T-helper 1 cell treated with Interleukin-12 subunit alpha and Interleukin-12 subunit beta and Interleukin-4 antibody, amounts not matched to agents 30 μg/mL and 1 μg/mL, for 36 hours (primary cell): ENCODE data around the gene GRAMD1B.
"Not testable (repeated sequence)": the region's sequence is repeated elsewhere in the genome, so short reads cannot be mapped to it uniquely, and the experiment has no call there.

ENCODE experiments used
- H3K27ac Mint-ChIP-seq: one replicate; pipeline ENCODE4 v1.8.0; 2021; ENCODE audit warnings: mild to moderate bottlenecking, mixed read lengths
- H3K27me3 Mint-ChIP-seq: one replicate; pipeline ENCODE4 v1.8.0; 2021; ENCODE audit warnings: low read depth, mixed read lengths
- H3K36me3 Mint-ChIP-seq: one replicate; pipeline ENCODE4 v1.8.0; 2021; ENCODE audit warnings: low read depth, mixed read lengths
- H3K4me1 Mint-ChIP-seq: one replicate; pipeline ENCODE4 v1.8.0; 2021; ENCODE audit warnings: low read depth, mixed read lengths
- H3K4me3 Mint-ChIP-seq: one replicate; pipeline ENCODE4 v1.8.0; 2021; ENCODE audit warnings: mild to moderate bottlenecking, moderate library complexity, mixed read lengths
- H3K9me3 Mint-ChIP-seq: one replicate; pipeline ENCODE4 v1.8.0; 2021; ENCODE audit warnings: mixed read lengths

Gene GRAMD1B

GRCh38 chr11:123642435-123642834 is 212.4 kb downstream of the GRAMD1B start:
- H3K4me3 Mint-ChIP-seq = no peak overlapping the region
- H3K4me1 Mint-ChIP-seq = no peaks in the 10 kb centered on the region
- H3K36me3 Mint-ChIP-seq = no peaks in the 10 kb centered on the region
- peaks cover 10% of the 10 kb centered on the region for H3K27me3 Mint-ChIP-seq
- no peak overlapping the region for H3K27ac Mint-ChIP-seq
- H3K9me3 Mint-ChIP-seq = no peaks in the 10 kb centered on the region

GRCh38 chr11:123645286-123645975 is 215.4 kb downstream of the GRAMD1B start:
- Mint-ChIP-seq H3K36me3 (no peaks in the 10 kb centered on the region), H3K4me3 (no peak overlapping the region), H3K27ac (no peak overlapping the region), H3K27me3 (peaks cover 14% of the 10 kb centered on the region), H3K4me1 (no peaks in the 10 kb centered on the region), H3K9me3 (no peaks in the 10 kb centered on the region)

DNA sequence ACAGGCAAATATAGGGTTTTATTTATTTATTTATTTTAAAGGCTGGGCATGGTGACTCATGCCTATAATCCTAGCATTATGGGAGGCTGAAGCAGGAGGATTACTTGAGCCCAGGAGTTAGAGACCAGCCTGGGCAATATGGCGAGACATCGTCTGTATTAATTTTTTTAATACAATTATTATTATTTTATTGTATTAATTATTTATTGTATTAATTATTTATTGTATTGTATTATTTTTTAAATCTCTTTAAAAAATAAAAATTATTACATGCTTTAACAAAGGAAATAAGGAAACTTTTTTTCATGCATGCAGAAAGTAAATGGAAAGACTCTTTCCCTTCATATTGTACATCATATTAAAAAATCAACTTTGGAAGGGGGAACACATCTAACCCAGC is 220.8 kb downstream of the GRAMD1B start:
- Mint-ChIP-seq H3K27me3 (peaks cover 48% of the 10 kb centered on the region), H3K9me3 (no peaks in the 10 kb centered on the region), H3K36me3 (no peaks in the 10 kb centered on the region), H3K4me1 (peaks cover 3% of the 10 kb centered on the region), H3K27ac (no peak overlapping the region), H3K4me3 (no peak overlapping the region)

- no peaks in the 10 kb centered on the region for H3K9me3 Mint-ChIP-seq
- H3K4me3 Mint-ChIP-seq = no peak overlapping the region
- peaks cover 3% of the 10 kb centered on the region for H3K4me1 Mint-ChIP-seq
- peaks cover 47% of the 10 kb centered on the region for H3K27me3 Mint-ChIP-seq
- no peaks in the 10 kb centered on the region for H3K36me3 Mint-ChIP-seq
- H3K27ac Mint-ChIP-seq = no peak overlapping the region
These were observed 222.5 kb downstream of the GRAMD1B start for GRCh38 chr11:123652599-123652998.

GRCh38 chr11:123653483-123653826 is 223.4 kb downstream of the GRAMD1B start:
- H3K27ac Mint-ChIP-seq = no peak overlapping the region
- H3K36me3 Mint-ChIP-seq = no peaks in the 10 kb centered on the region
- H3K9me3 Mint-ChIP-seq = peaks cover 6% of the 10 kb centered on the region
- H3K4me3 Mint-ChIP-seq = peak overlapping the region; percentile 29
- peaks cover 4% of the 10 kb centered on the region for H3K4me1 Mint-ChIP-seq
- peaks cover 54% of the 10 kb centered on the region for H3K27me3 Mint-ChIP-seq

DNA sequence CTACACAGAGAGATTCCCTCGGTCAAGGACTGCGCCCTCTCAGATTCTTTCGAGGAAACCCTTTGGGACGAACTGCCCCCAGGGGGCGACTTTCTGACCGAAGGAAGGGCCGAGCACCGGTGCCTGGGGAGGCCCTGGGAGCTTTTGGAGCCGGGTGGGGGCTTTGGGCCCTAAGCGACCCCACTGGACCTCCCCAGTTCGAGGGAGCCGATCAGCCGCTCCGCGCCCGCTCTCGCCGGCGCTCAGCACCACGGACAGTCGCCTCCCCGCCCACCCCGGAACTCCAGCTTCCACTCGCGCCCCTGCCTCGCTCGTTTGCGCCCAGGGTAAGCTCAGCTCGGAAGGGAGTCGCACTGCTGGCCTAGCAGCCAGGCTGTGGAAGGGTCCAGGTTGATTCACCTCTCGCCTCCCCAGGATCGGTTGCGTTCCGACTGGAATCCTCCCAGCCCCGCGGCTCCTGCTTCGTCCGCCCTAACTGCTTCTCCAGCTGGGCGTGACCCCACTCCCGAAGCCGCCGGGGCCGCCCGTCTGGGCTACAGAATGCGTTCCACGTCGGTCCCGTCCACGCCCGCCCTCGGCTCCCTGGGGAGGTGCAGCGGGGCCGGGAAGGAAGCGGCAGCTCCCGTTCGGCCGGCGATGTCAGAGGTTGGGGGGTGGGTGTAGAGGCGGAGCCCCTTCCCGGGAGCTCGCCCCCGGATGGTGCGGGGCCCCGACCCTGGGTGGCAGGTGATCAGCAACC is 223.9 kb downstream of the GRAMD1B start:
- Mint-ChIP-seq H3K27ac (no peak overlapping the region), H3K4me1 (peaks cover 7% of the 10 kb centered on the region), H3K4me3 (peak overlapping the region; percentile 32), H3K27me3 (peaks cover 54% of the 10 kb centered on the region), H3K36me3 (no peaks in the 10 kb centered on the region), H3K9me3 (peaks cover 11% of the 10 kb centered on the region)

DNA sequence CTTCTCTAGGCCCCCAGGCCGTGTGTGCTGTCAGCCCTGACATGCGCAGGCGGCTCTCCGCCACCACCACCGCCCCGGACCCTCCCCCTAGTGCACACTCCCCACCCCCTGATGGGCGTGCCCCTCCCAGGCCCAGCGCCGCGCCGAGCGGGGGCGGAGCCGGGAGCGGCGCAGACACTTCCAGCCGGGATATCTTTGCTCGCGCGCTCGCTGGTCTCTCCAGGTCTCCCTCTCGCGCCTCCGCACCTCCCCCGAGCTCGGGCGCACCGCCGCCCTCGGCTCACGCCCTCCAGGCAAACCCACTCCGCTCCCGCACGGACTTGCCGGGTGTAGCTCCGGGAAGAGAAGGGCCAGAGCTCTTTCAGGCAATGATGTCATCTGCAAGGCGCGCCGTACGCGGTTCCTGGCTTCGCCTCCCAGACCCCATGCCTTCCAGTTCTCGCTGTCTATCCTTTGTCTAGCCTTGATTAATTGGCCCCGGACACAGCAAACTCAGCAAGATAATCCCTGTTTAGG is 224.6 kb downstream of the GRAMD1B start, which contains the start of gene SCN3B:
Gene SCN3B, minus strand, starts transcription at position 59 of the 516 bp plus-strand sequence. CDS start 823 bp downstream, outside the sequence.
- Mint-ChIP-seq H3K36me3 (peaks cover 1% of the 10 kb centered on the region), H3K4me1 (peaks cover 11% of the 10 kb centered on the region), H3K9me3 (peaks cover 15% of the 10 kb centered on the region), H3K4me3 (peak within 1 kb of the TSS; percentile 62), H3K27ac (no peak within 1 kb of the TSS), H3K27me3 (peaks cover 54% of the 10 kb centered on the region)

DNA sequence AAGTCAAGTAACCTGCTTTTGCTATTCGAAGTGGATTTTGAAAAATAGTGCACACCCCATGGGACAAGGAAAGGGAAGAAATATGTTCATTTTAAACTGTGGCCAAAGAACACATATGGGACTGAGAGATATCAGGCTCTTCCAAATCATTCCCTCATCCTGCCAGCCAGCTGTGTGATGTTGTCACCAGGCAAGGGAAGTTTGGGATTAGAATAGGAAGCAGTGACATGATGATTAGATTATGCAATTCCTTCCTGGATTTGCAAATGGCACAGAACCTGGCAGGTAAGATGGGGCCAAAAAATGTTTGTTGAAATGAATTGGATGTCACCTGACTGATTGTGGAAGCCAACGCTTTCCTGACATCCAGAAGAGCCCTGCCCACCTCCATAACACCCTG is 229.2 kb downstream of the GRAMD1B start:
- Mint-ChIP-seq H3K36me3 (peaks cover 1% of the 10 kb centered on the region), H3K9me3 (peaks cover 28% of the 10 kb centered on the region), H3K4me3 (no peak overlapping the region), H3K27ac (no peak overlapping the region), H3K27me3 (peaks cover 30% of the 10 kb centered on the region), H3K4me1 (peaks cover 14% of the 10 kb centered on the region)

- not testable (repeated sequence) for H3K4me3 Mint-ChIP-seq, H3K27ac Mint-ChIP-seq, H3K36me3 Mint-ChIP-seq
- Mint-ChIP-seq H3K9me3 (peaks cover 28% of the 10 kb centered on the region), H3K27me3 (peaks cover 26% of the 10 kb centered on the region), H3K4me1 (peaks cover 14% of the 10 kb centered on the region)
These were observed 229.9 kb downstream of the GRAMD1B start for GRCh38 chr11:123659965-123660364.

DNA sequence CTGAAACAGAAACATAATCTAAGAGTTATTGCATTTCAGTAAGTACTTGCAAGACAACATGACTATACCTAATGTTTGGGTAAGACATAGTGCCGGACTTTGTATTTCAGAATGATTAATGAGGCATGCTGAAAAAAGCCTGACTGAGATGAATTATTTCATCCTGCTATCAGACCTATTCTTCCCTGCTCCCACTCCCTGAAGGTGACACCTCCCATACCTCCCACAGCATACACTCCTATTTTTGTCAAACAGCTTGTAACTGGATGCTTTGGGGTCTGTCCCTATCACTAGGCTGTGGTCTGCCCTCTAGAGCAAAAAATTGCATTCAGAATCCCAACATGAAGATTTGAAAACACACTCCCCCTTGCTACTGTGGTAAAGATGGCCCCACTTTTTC is 235.2 kb downstream of the GRAMD1B start:
- peaks cover 15% of the 10 kb centered on the region for H3K27me3 Mint-ChIP-seq
- H3K4me3 Mint-ChIP-seq = no peak overlapping the region
- H3K27ac Mint-ChIP-seq = no peak overlapping the region
- no peaks in the 10 kb centered on the region for H3K4me1 Mint-ChIP-seq
- H3K36me3 Mint-ChIP-seq = no peaks in the 10 kb centered on the region
- H3K9me3 Mint-ChIP-seq = peaks cover 8% of the 10 kb centered on the region

GRCh38 chr11:123670081-123670480 is 240.0 kb downstream of the GRAMD1B start:
- Mint-ChIP-seq H3K36me3 (no peaks in the 10 kb centered on the region), H3K27me3 (peaks cover 11% of the 10 kb centered on the region), H3K27ac (no peak overlapping the region), H3K9me3 (no peaks in the 10 kb centered on the region), H3K4me3 (no peak overlapping the region), H3K4me1 (no peaks in the 10 kb centered on the region)

DNA sequence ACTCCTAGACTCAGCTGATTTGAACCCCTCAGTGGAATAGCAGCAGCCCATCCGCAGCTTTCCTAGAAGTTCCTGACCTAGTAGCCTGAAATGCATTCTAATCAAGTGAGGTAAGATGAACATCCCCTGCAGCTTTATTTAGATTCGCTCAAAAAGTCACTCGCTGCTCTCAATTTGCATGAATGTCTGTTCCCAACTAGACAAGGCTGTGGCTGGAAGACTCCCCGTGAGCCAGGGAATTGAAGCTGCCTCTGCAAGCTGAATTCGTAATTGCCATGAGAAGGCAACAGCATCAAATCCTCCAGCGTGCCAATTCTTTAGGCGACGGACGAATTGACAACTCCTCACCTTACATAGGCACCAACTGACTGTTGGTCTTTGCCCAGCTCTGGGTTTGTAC is 241.5 kb downstream of the GRAMD1B start:
- no peaks in the 10 kb centered on the region for H3K9me3 Mint-ChIP-seq
- H3K36me3 Mint-ChIP-seq = no peaks in the 10 kb centered on the region
- H3K27me3 Mint-ChIP-seq = peaks cover 10% of the 10 kb centered on the region
- H3K27ac Mint-ChIP-seq = no peak overlapping the region
- H3K4me1 Mint-ChIP-seq = no peaks in the 10 kb centered on the region
- no peak overlapping the region for H3K4me3 Mint-ChIP-seq

DNA sequence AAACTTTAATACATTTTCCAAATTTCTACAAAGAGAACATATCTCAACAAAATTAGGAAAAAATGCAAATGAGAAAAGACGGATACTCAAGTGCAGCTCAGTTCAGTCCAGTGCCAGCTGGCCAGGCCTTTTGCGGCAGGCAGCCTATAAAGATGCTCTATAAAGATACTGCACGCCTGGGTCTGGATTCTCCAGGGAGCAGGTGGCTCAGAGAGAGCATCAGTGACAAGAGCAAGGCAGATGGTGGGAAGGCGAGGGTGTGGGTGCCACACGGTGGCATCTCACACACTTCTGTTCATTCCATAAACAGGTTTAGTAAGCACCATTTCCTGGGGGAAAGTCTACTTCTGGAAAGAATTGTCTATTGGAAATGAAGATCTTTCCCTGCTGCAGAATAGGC is 242.5 kb downstream of the GRAMD1B start:
- Mint-ChIP-seq H3K9me3 (no peaks in the 10 kb centered on the region), H3K27me3 (peaks cover 9% of the 10 kb centered on the region), H3K27ac (no peak overlapping the region), H3K4me1 (no peaks in the 10 kb centered on the region), H3K4me3 (no peak overlapping the region), H3K36me3 (no peaks in the 10 kb centered on the region)

- Mint-ChIP-seq H3K4me3 (no peak overlapping the region), H3K36me3 (no peaks in the 10 kb centered on the region), H3K27ac (no peak overlapping the region), H3K27me3 (peaks cover 12% of the 10 kb centered on the region), H3K9me3 (no peaks in the 10 kb centered on the region), H3K4me1 (no peaks in the 10 kb centered on the region)
These were observed 244.2 kb downstream of the GRAMD1B start for GRCh38 chr11:123674297-123674696.
